Embryonic facial prominence (tissue), 1 donor: Measurements from ENCODE around the gene TDRD1.

Source experiments
- DNase-seq: peaks from one replicate; pipeline ENCODE4 v3.0.0-alpha.2; 2016; ENCODE audit errors: extremely low spot score

Gene TDRD1

DNA sequence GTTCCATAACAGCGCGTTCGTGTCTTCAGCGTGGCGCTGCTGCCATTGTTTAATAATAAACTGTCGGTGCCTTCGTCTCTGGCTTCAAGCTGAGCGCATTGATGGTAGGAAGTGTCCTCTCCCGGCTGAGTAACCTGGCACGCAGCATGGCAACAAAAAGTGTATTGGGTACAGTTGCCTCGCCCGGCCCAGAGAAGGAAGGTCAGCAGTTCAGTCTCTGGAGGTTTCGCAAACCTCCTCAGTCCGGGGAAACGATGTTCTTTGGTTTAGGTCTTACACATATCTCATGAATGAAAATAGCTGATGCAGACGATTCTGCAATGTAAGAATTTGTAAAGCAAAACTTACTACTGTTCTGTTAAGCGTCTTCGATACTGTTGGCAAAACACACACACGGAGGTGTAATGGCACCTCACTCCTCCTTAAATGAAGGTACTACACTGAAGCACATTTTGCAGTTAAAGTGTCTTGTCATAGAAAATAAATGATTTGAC lies 4.4 kb upstream of the TDRD1 start:
- DNase-seq, result no peak

DNA sequence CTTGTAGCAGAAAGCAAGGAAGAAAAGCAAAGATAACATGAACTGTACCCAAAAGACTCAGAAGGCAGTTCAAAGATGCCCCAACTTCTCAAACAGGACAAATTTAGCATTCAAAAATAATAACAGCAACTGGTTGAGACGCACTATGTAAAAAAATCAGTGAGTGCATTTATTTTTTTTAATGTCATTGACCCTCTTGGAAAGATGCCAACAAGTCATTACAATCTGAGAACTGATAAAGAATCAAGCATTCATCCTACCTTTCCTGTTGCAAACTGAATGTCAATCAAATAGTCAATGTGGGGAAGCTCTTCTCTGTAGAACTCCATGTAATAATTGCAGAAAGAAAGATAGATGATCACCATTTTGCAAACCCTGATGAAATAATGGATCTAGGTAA lies 3.5 kb upstream of the TDRD1 start:
- no peak for DNase-seq

DNA sequence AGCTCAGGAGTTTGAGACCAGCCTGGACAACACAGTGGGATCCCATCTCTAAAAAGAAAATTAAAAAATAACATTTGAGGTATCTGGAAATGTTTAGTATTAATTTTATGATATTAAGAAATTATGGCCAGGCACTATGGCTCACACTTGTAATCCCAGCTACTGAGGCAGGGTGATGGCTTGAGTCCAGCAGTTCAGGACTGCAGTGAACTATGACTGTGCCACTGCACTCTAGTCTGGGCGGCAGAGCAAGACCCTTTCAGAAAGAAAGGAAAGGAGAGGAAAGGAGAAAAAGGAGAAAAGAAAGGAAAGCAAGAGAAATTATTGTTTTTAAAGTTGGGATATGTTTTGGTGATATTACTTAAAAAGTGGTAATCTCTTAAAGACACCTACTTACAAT lies 2.6 kb upstream of the TDRD1 start:
- DNase-seq, result no peak

DNA sequence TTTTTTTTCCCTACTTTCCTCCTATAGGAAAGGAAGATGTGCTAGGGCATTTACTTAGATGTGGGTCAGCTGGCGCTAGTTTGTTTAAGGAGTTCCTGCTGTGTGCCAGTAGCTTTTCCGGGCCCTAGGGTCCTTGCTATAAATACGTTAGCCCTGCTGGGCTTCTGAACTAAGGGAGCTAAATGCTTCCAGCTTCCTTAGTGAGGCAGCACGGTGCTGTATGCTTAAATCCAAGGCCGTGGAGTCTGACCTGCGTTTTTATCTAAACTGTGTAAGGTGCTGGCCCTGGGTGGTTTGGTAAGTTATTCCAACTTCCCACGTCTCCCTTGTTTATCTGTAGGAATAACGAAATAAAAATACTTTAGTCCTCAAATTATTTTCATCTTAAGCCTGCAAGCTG lies 594 bp downstream of the TDRD1 start:
- no peak for DNase-seq

DNA sequence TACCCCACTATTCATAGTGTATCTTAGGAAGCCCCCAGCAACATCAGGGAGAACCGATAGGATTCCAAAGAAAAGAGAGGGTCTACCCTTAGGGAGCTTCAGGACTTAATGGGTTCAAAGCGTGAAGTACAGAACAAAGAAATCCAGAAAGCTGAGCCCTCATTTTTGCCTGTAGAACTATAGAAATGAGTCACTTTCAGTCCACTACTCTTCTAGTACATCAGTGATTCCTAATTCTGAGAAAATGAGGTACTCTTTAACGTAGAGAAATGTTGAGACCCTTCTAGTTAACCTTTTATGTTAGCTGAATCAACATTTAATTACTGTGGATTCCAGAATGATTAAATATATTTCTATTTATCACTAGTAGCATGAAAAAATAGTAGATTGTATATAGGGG lies 1.8 kb downstream of the TDRD1 start:
- DNase-seq, result no peak

DNA sequence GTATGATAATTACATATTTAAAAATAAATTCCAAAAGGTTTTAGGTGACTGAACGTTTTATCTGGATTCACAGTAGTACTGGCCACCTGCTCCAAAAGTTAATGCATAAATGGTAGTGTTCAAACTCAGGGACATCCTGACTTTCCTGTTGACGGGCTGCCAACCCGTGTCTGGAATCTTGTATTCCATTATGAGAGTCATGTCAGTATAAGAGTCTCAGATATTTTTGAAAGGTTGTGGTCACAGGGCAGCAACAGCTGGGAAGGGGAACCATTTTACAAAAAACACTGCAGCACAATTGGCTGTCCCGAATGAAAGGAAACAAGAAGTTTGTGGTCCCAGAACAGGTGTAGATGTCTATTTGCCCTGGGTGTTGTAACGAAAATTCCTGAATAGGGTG lies 2.8 kb downstream of the TDRD1 start:
- no peak for DNase-seq

DNA sequence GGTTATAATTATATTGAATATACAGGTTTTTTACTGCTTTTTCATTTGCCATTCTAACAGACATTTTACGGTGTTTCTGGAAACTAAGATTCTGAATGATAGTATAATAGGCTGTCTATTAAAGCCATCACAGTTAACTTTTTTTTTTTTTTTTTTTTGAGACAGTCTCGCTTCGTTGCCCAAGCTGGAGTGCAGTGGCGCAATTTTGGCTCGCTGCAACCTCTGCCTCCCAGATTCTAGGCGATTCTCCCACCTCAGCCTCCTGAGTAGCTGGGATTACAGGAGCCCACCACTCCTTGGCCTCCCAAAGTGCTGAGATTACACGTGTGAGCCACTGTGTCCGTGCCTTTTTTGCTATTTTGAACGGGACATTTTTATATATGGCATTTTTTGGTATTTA lies 4.4 kb downstream of the TDRD1 start:
- DNase-seq, result no peak

DNA sequence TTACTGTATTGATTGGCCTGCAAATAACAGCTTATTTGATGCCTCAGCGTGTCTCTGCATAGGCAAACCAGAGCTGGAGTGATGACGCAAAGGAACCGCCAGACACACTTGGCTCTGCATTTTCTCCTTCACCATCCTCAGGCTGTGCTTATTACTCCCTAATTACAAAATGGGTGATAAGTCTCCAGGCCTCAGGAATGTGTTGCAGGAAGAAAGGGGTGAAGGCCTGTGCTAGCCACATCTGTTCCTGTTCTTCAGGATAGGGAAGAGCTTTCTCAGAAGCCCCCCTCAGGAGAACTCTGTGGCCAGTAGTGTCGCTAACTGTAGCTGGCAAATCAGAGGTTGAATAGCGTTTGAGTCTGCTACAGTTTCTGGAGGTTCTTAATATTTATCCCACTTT lies 5.1 kb downstream of the TDRD1 start:
- no peak for DNase-seq

DNA sequence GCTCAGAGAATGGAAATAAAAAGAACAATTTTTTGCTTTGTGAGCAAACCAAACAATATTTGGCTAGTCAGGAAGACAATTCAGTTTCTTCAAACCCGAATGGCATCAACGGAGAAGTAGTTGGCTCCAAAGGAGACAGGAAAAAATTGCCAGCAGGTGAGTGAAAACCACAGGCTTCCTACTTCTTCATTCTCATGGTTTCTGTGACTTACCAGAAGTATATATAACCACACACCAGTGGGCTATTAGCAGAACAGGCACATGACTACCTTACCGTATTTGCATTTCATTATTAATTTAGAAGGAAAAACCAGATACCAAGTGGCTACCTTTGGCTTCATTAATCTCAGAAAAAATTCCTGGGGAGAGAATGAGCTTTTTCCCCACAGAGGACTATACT lies 8.8 kb downstream of the TDRD1 start:
- DNase-seq, result no peak

DNA sequence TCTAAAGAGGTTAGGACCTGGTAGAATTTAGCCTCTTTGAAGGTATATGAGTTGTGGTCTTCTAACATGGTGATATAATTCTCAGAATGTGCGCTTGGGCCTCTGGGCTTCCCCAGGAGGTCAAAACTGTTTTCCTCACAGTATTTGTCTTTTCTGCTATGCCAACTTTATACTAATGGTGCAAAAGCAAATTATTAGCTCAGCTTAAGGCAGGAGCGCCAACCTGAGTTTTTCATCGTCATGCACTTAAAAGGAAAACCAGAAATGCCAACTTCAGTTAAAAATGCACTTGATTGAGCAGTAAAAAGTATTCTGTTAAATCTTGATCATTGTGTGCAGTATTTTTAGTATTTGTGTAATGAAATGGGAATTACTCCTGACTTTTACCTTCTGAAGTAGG lies 9.7 kb downstream of the TDRD1 start:
- DNase-seq, result no peak

DNA sequence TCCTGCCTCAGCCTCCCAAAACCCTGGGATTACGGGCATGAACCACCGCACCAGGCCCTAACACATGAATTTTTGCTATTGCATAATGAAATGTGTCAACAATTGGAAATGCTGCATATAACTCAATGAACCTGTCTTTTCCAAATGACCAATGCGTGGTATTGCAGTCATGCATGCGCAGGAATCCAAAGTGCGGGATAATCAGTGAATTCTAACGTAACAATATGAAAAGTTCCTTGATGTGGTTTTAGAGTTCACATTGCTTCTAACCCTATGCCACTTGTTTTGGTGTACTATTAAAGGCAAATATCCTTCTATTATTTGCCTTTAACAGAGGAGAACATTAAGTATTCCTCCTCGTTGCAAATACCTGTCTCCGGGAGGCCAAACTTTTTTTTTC lies 10.5 kb downstream of the TDRD1 start:
- no peak for DNase-seq

DNA sequence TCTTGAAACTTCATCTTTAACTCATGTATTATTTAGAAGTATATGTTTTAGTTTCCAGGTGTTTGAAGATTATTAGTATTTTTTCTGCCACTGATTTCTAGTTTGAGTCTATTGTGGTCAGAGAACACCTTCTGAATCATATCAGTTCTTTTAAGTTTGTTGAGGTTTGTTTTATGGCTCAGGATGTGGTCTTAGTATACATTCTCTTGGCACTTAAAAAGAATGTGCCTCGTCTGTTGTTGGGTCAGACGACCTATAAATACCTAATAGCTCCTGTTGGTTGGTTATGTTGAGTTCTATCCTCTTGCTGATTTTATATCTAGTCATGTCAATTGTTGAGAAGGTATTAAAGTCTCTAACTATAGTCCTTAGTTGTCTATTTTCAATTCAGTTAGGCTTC lies 15.9 kb downstream of the TDRD1 start:
- no peak for DNase-seq

DNA sequence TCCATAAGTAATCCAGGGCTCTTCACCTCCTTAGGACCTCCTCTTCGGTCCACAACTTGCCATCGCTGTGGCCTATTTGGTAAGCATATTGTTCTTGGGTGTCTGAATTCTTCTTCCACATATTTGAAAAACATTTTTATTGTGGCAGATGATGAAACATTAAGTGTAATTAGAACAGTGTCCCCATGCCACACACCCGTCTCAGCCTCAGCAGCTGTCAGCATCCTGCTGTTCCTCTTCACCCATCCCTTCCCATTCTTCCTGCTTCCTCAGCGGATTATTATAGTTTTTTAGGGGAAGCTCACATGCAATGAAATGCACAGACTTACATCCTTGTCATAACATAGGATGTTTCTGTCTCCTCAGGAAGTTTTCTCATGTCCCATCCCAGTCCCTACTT lies 20.1 kb downstream of the TDRD1 start:
- DNase-seq, result no peak

DNA sequence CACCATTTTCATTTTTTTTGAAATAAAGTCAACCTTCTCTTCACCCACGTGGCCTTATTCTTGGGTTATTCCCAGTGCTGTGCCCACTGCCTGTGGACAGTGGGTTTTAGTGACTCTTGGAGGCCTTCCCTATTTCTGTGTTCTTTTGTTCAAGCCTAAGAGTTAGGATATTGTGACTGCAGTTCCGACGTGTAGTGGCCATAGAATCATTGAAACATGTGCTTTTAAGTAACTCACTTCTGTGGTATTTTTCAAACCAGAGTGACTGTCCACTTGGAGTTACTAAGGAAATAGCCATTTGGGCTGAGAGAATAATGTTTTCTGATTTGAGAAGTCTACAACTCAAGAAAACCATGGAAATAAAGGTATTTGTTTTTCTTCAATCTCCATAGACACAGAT lies 23.7 kb downstream of the TDRD1 start:
- DNase-seq, result no peak

DNA sequence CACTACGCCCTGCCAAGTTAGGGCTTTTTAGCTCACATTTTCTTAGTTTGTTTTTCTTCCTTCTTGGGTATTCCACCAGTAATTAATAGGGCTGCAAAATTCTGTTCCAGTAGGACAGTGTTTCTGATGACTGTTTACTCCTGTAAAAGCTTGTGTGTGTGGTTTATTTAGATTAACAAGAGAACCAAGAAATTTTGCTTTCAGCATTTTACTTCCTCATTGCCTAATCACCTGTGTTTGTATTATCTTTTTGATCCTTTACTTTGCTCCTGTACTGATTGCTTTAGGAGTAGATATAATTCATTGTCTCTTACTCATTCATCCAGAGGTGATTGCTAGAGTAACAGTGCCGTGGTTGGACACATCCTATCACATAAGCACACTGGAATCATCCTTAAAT lies 27.7 kb downstream of the TDRD1 start:
- no peak for DNase-seq

DNA sequence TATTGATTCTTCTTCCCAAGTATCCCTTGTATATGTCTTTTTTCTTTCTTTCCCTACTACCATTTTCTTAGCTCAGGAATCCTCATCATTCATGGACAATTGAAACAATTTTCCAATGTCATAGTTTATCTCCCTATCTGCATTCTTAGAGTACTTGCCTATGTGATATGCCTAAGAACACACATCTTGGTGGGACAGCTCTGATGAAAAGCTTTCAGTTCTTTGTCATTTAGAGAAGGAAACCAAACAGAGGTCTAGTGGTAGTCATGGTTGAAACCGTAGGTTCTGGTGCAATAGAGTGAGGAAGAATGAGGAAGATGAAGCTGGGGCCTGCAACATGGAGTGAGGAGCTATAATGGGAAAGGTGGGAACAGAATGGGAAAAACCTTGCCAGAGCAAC lies 28.2 kb downstream of the TDRD1 start:
- no peak for DNase-seq

DNA sequence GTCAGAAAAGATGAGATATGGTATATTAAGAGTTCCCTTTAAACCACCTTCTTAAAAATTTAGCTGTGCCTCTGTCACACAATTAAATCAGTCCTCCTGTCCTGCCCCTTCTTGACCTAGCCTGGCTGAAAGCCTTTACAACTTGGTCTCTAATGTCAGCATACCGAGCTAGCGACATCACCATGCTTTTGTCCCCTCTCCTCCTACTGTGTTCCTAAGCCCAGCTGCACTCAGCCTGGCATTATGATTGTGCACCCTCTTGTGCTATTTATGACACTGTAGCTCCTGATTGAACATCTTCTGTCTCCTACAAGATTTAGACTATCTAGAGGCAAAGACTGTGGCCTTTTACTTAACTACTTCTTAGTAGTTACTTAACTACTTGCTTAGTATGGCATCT lies 29.2 kb downstream of the TDRD1 start:
- no peak for DNase-seq

DNA sequence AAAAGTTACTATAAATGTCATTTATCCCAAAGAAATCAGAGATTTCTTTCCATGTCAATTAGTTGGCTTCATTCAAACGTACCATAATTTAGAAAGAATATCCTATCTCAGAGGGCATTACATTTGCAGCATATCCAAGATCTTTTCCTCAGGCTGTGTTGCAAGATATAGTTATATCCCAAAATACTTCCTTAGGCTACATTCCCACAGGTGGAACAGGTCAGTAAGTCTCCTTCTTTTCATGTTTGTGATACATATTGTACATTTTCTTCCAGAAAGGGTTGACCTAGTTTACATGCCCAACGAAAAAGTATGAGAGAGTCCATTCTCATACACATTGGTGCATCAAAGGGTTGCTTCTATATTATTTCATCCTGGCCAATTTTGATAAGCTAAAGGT lies 33.0 kb downstream of the TDRD1 start:
- DNase-seq, result no peak

DNA sequence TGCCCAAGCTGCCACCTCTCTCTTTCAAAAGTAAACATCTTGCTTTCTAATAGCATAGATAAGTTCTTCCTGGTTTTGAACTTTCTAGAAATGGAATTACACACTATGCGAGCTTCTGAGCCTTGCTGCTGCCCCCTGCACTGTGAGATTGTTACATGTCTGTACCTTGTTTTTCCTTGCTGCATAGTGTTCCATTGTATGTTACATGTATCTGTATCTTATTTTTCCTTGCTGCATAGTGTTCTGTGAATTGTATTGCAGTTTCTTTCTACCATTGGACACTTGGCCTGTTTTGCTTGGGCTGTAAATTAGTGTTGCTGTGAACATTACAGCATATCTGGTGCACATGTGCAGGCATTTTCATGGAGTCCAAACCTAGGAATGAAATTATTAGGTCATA lies 35.9 kb downstream of the TDRD1 start:
- DNase-seq, result no peak

DNA sequence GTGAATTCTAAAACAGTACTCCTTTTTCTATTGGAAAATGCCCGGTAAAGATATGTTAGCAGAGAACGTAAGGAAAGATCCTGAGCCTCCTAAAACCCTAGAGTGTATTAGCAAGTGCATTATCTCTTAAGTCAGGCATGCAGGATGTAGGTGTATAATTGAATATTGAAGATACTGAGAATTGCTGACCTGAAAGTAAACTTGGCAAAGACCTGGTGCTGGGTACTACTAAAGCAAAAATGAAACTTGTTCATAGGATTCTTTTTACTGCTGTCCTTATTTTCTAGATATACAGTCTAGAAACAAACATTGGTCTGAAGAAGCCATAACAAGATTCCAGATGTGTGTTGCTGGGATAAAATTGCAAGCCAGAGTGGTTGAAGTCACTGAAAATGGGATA lies 41.1 kb downstream of the TDRD1 start:
- no peak for DNase-seq

DNA sequence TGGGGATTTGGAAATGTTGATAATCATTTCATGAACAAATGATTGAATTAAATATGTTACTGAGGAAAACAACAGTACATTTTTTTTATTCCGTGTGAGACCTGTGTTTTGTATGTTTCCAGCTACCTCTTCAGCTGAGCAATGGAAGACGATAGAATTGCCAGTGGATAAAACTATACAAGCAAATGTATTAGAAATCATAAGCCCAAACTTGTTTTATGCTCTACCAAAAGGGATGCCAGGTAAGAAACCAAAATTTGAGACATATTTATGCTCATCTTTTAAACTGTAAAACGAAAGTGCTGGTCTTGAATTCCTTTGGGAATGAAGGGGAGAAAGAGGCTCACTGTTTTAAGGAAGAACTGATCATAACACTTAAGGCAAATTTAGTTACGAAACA lies 42.1 kb downstream of the TDRD1 start:
- DNase-seq, result no peak

DNA sequence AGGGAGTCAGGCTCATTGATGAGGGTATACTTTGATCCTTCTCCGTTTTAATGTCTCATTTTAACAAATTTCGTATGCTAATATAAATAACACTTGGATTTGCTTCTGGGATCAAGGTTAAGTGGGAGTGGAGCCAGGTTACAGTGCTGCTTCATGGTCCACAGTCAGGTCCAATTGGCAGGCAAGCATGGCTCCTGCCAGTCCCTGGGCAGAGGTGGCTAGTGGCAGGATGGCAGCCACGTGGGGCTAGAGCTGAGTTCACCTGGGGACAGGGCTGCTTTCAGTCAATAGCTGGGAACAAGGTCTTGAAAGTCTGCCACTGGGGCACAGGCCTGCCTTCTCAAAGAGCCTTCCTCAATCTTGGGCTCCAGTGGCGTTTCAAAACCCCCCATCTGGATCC lies 43.9 kb downstream of the TDRD1 start:
- DNase-seq, result no peak

DNA sequence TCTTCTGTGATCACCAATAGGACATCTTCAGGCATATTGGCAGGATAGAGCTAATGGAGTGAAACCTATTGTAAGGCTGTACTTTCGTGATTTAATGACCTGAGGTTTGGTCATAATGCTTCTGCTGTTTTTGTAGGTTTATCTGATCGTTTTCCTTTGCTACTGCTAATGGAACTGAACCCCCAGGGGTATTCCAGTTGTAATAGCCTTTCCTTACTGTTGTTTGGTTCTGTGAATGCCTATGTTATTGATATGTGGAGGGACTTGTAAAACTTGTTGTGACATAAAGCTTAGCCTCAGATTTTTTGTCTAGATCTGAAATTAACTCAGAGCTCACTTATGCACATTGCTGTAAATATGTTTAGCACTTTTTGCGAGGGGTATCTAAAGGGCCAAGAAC lies 49.0 kb downstream of the TDRD1 start:
- DNase-seq, result no peak

DNA sequence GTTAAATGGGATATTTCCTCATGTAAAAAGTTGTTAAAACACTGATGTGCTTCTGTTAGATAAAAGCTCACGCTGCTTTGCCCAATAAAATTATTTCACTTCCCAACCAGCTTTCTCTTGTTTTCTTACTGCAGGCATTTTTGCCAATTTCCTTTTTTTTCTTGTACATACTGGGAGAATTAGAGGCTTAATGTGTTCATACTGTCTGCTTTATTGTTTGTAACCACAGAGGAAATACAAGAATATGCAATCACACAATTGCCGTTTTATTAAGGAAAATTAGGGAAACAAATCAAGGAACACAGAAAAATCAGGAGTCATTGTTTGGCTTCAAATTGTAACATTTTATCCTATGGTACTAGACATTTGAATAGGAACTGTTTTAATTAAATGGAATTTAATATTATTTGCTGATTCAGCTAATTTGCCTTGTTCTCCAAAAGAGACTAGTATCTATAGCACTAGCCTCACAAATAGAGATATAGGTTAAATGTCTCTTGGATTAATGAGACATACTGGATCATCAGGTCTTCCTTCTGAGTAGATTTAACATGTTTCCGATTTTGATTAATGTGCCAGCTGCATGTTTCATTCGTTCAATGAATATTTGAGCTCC lies 53.5 kb downstream of the TDRD1 start:
- DNase-seq, result no peak

DNA sequence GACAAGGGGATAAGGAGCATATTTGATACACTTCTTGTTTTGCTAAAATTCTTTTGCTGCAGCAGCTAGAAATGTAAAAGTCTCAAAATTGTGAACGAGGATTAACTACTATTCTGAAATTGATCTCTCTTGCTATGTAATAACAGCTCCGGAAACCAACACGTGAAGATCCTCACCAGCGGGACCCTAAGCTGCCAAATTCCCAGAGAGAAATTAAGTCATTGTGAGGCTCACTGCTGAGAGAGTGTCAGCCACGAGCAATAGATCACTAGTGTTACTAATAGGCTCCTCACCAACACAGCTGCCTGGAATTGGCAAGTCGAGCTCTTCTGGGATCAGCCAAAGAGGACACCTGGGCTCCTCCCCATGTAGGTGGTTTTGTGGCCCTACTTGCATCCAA lies 54.3 kb downstream of the TDRD1 start:
- DNase-seq, result no peak
